ENCODE data around the gene SLC1A6. TPM values are rescaled to one million over a fixed set of nuclear protein-coding genes. Genes with fewer than 3 reads are reported as not detected.
"Not testable (repeated sequence)": the region's sequence is repeated elsewhere in the genome, so short reads cannot be mapped to it uniquely, and the experiment has no call there.

The SLC1A6 gene
- total RNA-seq, 2 donors from 2014 or later, result not detected

DNA sequence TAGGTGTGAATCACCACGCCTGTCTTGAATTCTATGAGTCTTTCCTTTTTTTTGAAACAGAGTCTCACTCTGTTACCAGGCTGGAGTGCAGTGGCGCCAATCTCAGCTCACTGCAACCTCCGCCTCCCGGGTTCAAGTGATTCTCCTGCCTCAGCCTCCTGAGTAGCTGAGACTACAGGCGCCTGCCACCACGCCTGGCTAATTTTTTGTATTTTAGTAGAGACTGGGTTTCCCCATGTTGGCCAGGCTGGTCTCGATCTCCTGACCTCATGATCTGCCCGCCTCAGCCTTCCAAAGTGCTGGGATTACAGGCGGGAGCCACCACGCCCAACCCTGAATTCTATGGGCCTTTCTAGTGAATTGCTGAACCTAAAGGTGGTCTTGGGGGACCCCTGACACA is 30.3 kb downstream of the SLC1A6 start:
- not testable (repeated sequence) for H3K4me3 Mint-ChIP-seq; H3K36me3 Mint-ChIP-seq (ENCODE audit: insufficient read depth in 2 of 2); H3K4me1 Mint-ChIP-seq (ENCODE audit: low read depth); H3K27me3 Mint-ChIP-seq (ENCODE audit: low read depth); H3K27ac Mint-ChIP-seq; DNase-seq; ATAC-seq (replicated peaks in 1 of 2); H3K9me3 Mint-ChIP-seq

DNA sequence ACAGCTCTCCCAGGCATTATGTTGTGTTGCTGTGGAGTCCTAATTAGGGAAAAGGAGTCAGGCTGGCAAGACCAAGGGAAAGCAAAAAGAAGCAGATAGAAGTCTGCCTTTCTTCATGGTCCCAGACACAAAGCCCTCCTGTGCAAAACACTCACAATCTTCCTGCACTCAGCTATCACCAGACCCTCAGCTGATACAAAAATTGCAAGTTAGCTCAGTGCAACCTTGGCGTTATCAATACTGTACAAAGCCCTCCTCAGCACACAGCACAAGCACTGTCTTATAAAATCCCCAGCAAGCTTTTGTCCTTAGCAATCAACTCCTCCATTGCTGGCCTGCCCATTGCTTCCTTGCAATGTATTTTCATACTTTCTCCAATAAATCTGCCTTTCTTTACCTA is 35.2 kb downstream of the SLC1A6 start:
- Mint-ChIP-seq H3K9me3 (no peaks in the 10 kb centered on the region), H3K4me3 (no peak overlapping the region), H3K36me3 (ENCODE audit: insufficient read depth in 2 of 2) (no peaks in the 10 kb centered on the region), H3K27me3 (ENCODE audit: low read depth) (no peaks in the 10 kb centered on the region), H3K4me1 (ENCODE audit: low read depth) (peaks cover 5% of the 10 kb centered on the region), H3K27ac (no peak overlapping the region)
- ATAC-seq (replicated peaks in 1 of 2) (no peak), DNase-seq (no peak)

DNA sequence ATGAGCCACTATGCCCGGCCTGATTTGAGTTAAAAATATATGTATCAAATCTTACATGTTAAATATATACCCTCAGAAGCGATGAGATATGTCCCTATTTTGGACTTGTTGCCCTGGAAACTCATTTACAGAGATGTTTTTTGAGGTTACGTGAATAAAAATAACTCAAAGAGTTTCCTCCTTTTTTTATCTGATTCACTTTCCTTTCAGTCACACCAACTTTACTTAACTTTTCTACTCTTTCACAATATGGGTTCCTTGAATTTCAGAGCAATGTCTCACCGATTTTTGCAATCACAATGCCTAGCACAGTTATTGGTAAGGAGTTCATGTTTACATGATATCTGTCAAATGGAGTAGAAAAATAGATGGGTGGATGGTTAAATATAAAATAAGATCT is 36.1 kb downstream of the SLC1A6 start:
- Mint-ChIP-seq H3K4me3 (no peak overlapping the region), H3K4me1 (ENCODE audit: low read depth) (peaks cover 5% of the 10 kb centered on the region), H3K27ac (no peak overlapping the region), H3K9me3 (no peaks in the 10 kb centered on the region), H3K27me3 (ENCODE audit: low read depth) (no peaks in the 10 kb centered on the region), H3K36me3 (ENCODE audit: insufficient read depth in 2 of 2) (no peaks in the 10 kb centered on the region)
- no peak for DNase-seq
- no peak for ATAC-seq (replicated peaks in 1 of 2)

DNA sequence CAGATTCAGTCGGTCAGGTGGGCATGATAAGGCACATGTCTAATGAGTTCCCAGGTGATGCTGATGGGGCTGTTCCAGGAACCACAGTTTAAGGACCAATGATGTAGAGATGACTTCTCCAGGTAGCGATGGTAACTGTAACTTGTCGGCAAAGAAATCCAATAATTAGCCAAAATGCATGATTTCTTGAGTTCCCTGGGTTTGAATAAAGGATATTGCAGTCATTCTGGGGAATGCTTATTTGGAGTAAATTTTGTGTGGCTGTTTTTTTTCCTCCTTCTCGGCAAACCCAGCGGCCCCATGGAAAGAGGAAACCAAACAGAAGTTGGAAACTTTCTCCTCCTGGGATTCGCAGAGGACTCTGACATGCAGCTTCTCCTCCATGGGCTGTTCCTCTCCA is 38.5 kb downstream of the SLC1A6 start, which contains the start of gene OR7C2:
Gene OR7C2 (plus strand): TSS at position 301 of the 400 bp plus-strand sequence. CDS start 0 bp downstream, at position 301.
- H3K27me3 Mint-ChIP-seq (ENCODE audit: low read depth), result no peaks in the 10 kb centered on the region
- DNase-seq (no peak), ATAC-seq (replicated peaks in 1 of 2) (no peak)
- H3K36me3 Mint-ChIP-seq (ENCODE audit: insufficient read depth in 2 of 2), result no peaks in the 10 kb centered on the region
- no peak within 1 kb of the TSS for H3K27ac Mint-ChIP-seq
- H3K9me3 Mint-ChIP-seq, result no peaks in the 10 kb centered on the region
- no peak within 1 kb of the TSS for H3K4me3 Mint-ChIP-seq
- peaks cover 5% of the 10 kb centered on the region for H3K4me1 Mint-ChIP-seq (ENCODE audit: low read depth)

DNA sequence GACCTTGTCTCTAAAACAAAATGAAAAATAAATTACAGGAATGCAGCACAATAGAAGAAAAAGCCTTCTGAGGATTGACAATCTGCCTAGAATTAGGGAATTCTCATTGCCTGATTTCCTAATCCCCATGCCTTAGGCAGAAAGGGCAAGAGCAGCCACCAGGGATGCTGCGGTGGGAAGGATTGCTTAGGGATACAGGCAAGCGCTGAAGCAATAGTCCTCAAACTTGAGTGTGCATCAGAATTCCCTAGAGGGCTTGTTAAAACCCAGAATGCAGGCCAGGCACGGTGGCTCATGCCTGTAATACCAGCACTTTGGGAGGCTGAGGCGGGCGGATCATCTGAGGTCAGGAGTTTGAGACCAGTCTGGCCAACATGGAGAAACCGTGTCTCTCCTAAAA is 39.4 kb downstream of the SLC1A6 start:
- H3K27me3 Mint-ChIP-seq (ENCODE audit: low read depth), result no peaks in the 10 kb centered on the region
- no peak for ATAC-seq (replicated peaks in 1 of 2)
- H3K27ac Mint-ChIP-seq, result no peak overlapping the region
- H3K9me3 Mint-ChIP-seq, result no peaks in the 10 kb centered on the region
- H3K4me3 Mint-ChIP-seq, result no peak overlapping the region
- peaks cover 5% of the 10 kb centered on the region for H3K4me1 Mint-ChIP-seq (ENCODE audit: low read depth)
- H3K36me3 Mint-ChIP-seq (ENCODE audit: insufficient read depth in 2 of 2), result no peaks in the 10 kb centered on the region
- DNase-seq, result no peak

DNA sequence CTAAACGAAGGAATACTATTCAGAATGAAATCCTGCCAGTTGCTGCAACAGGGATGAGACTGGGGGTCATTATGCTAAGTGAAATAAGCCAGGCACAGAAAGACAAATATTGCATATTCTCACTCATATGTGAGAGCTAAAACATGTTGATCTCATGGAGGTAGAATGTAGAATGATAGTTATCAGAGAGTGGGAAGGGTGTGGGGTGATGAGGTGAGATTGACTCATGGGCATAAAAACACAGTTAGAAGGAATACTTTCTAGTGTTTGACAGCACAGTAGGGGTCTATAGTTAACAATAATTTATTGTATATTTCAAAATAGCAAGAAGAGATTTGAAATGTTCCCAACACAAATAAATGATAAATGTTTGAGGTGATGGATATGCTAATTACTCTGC is 46.2 kb downstream of the SLC1A6 start:
- H3K27ac Mint-ChIP-seq, result no peak overlapping the region
- peaks cover 0 to 2% of the 10 kb centered on the region in 2 donors for H3K9me3 Mint-ChIP-seq

DNA sequence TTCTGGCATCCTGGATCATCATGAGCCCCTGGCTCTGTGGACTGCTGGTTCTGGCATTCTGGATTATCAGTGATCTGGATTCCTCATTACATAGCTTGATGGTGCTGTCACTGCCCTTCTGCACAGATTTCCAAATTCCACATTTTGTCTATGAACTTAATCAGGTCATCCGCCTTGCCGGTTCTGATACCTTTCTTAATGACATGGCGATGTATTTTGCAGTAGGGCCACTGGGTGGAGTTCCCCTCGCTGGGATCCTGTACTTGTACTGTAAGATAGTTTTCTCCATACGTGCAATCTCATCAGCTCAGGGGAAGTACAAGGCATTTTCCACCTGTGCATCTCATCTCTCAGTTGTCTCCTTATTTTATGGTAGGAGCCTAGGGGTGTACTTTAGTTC is 62.8 kb downstream of the SLC1A6 start:
- no peaks in the 10 kb centered on the region for H3K4me1 Mint-ChIP-seq (ENCODE audit: low read depth)
- ATAC-seq (replicated peaks in 1 of 2), result no peak
- DNase-seq, result no peak
- H3K27me3 Mint-ChIP-seq (ENCODE audit: low read depth), result peaks cover 36% of the 10 kb centered on the region
- no peak overlapping the region for H3K4me3 Mint-ChIP-seq
- peaks cover 0 to 2% of the 10 kb centered on the region in 2 donors for H3K36me3 Mint-ChIP-seq (ENCODE audit: insufficient read depth in 2 of 2)
- H3K9me3 Mint-ChIP-seq, result peaks cover 4 to 6% of the 10 kb centered on the region in 2 donors
- no peak overlapping the region for H3K27ac Mint-ChIP-seq

More for the DNA sequence above, 46.2 kb downstream of the SLC1A6 start:
- ATAC-seq (replicated peaks in 1 of 2) (no peak), DNase-seq (no peak)
- peaks cover 24% of the 10 kb centered on the region for H3K27me3 Mint-ChIP-seq (ENCODE audit: low read depth)
- H3K36me3 Mint-ChIP-seq (ENCODE audit: insufficient read depth in 2 of 2), result peaks cover 0 to 2% of the 10 kb centered on the region in 2 donors
- H3K4me1 Mint-ChIP-seq (ENCODE audit: low read depth), result no peaks in the 10 kb centered on the region
- no peak overlapping the region for H3K4me3 Mint-ChIP-seq

DNA sequence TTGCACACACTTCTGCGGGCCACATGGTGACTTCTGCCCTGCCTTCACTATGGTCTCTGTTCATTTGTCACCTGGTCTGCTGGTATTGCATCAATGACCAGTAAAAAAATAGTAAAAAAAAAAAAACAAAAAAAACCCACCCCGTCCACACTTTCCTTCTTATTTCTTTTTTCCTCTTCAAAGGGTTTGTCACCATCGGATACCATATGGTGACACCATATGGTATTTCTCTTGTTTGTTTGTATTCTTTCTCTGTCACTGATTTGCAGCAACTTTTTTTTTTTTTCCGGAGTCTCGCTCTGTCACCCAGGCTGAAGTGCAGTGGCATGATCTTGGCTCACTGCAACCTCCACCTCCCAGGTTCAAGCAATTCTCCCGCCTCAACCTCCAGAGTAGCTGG is 64.5 kb downstream of the SLC1A6 start:
- Mint-ChIP-seq H3K27ac (no peak overlapping the region), H3K4me3 (no peak overlapping the region), H3K36me3 (ENCODE audit: insufficient read depth in 2 of 2) (peaks cover 0 to 2% of the 10 kb centered on the region in 2 donors), H3K4me1 (ENCODE audit: low read depth) (no peaks in the 10 kb centered on the region), H3K9me3 (peaks cover 4 to 6% of the 10 kb centered on the region in 2 donors), H3K27me3 (ENCODE audit: low read depth) (peaks cover 35% of the 10 kb centered on the region)
- DNase-seq (no peak), ATAC-seq (replicated peaks in 1 of 2) (no peak)

DNA sequence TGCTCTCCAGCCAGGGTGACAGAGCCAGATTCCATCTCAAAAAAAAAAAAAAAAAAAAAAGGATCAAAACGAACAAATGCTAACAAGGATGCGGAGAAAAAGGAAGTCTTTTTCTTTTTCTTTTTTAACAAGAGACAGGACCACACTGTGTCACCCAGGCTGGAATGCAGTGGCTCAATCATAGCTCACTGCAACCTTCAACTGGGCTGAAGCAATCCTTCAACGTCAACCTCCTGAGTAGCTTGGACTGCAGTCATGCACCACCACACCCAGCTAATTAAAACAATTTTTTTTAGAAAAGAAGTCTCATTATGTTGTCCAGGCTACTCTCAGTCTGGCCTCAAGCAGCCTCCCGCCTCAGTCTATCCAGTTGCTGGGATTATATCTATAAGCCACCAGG is 73.0 kb downstream of the SLC1A6 start:
- H3K27ac Mint-ChIP-seq, result no peak overlapping the region
- H3K4me1 Mint-ChIP-seq (ENCODE audit: low read depth), result no peaks in the 10 kb centered on the region
- ATAC-seq (replicated peaks in 1 of 2) (no peak), DNase-seq (no peak)
- no peaks in the 10 kb centered on the region for H3K36me3 Mint-ChIP-seq (ENCODE audit: insufficient read depth in 2 of 2)
- H3K27me3 Mint-ChIP-seq (ENCODE audit: low read depth), result peaks cover 16% of the 10 kb centered on the region
- H3K9me3 Mint-ChIP-seq, result no peaks in the 10 kb centered on the region
- H3K4me3 Mint-ChIP-seq, result no peak overlapping the region

DNA sequence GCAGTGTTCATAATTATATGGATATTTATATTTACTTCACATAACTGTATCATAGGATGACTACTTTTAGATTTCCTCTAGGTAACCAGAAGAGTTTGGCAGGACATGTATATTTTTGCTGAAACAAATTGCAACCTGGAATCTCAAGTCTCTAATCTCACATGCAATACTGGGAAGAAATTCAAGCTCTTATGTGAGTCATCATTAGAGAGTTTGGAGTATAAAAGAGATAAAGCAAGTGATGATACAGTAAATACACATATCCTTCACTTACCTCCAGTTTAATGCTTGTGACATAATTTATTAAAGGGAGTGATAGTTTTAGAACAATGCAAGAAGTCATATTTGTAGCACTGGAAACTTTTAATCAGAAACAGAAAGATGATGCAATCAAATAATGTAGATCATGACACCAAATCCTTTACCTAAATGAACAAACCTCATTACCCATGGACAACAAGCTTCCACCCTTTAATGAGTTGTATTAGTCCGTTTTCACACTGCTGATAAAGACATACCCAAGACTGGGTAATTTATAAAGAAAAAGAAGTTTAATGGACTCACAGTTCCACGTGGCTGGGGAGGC is 77.9 kb downstream of the SLC1A6 start:
- ATAC-seq (replicated peaks in 1 of 2), result no peak
- no peaks in the 10 kb centered on the region for H3K36me3 Mint-ChIP-seq (ENCODE audit: insufficient read depth in 2 of 2)
- H3K9me3 Mint-ChIP-seq, result no peaks in the 10 kb centered on the region
- no peaks in the 10 kb centered on the region for H3K4me1 Mint-ChIP-seq (ENCODE audit: low read depth)
- no peak for DNase-seq
- H3K27me3 Mint-ChIP-seq (ENCODE audit: low read depth), result peaks cover 34% of the 10 kb centered on the region
- no peak overlapping the region for H3K4me3 Mint-ChIP-seq
- no peak overlapping the region for H3K27ac Mint-ChIP-seq

Other genes starting within 250 kb of the SLC1A6 start
- 1 to 10 TPM in 1 of 2 donors, under 1 TPM in 1; 0.72 to 3.1 TPM for gene ADGRE2, start 201.3 kb downstream of the SLC1A6 start, total RNA-seq
- gene OR7A5, start 144.7 kb downstream of the SLC1A6 start, total RNA-seq, result not detected
- gene OR7C1, start 144.7 kb downstream of the SLC1A6 start, total RNA-seq, result not detected
- gene OR7A10, start 130.9 kb downstream of the SLC1A6 start, total RNA-seq, result not detected
- not detected for gene OR7A17, start 93.7 kb downstream of the SLC1A6 start, total RNA-seq
- not detected for gene OR7C2, start 38.4 kb downstream of the SLC1A6 start, total RNA-seq
- gene CASP14, start 69.6 kb upstream of the SLC1A6 start, total RNA-seq, result not detected
- not detected for gene OR1I1, start 102.3 kb upstream of the SLC1A6 start, total RNA-seq
- 1 to 10 TPM; 1.4 to 1.6 TPM for gene SYDE1, start 127.5 kb upstream of the SLC1A6 start, total RNA-seq
- gene NOTCH3, start 221.1 kb upstream of the SLC1A6 start, total RNA-seq, result under 1 TPM; 0.02 TPM

All from activated T-cell treated with anti-CD3 and anti-CD28 coated beads, Interleukin-2, amount 50 U/mL, for 72 hours (primary cell).